Spleen (tissue), 11 donors: ENCODE results near the gene PACS2. TPM values are rescaled to one million over a fixed set of nuclear protein-coding genes. Genes with fewer than 3 reads are reported as not detected.

Experiments used
- DNase-seq: peaks from one replicate; pipeline ENCODE4 v3.0.0-alpha.2; 2020
- H3K27ac ChIP-seq, 8 donors: fragments of 200-600 bp; sonication (generic) in 7 of 8; 1 replicate in 4 of 8; 2 replicates in 4 of 8; pipeline versions ENCODE4 v1.5.0 to v1.8.0; 2016 to 2021; ENCODE audit warnings: inconsistent platforms in 4 of 8, mild to moderate bottlenecking in 4 of 8, moderate library complexity in 1 of 8
- H3K27me3 ChIP-seq, 7 donors: fragments of 200-600 bp; sonication (generic) in 6 of 7; replicated peaks in 1 of 7; 1 replicate in 4 of 7; 2 replicates in 3 of 7; pipeline versions ENCODE4 v1.5.0 to v1.8.0; 2016 to 2021; ENCODE audit warnings: inconsistent platforms in 3 of 7, mild to moderate bottlenecking in 1 of 7
- H3K36me3 ChIP-seq, 6 donors: fragments of 200-600 bp; sonication (generic) in 5 of 6; 1 replicate in 4 of 6; 2 replicates in 2 of 6; pipeline versions ENCODE4 v1.5.0 to v1.8.0; 2016 to 2021; ENCODE audit warnings: inconsistent platforms in 2 of 6
- H3K4me1 ChIP-seq, 6 donors: fragments of 200-600 bp; sonication (generic) in 5 of 6; 1 replicate in 3 of 6; 2 replicates in 3 of 6; pipeline versions ENCODE4 v1.5.0 to v1.8.0; 2016 to 2021; ENCODE audit warnings: inconsistent platforms in 3 of 6
- H3K4me3 ChIP-seq, 8 donors: fragments of 200-600 bp; sonication (generic) in 7 of 8; 1 replicate in 4 of 8; 2 replicates in 4 of 8; pipeline versions ENCODE4 v1.5.0 to v1.8.0; 2016 to 2021; ENCODE audit warnings: inconsistent platforms in 4 of 8, mild to moderate bottlenecking in 4 of 8, moderate library complexity in 2 of 8
- H3K9me3 ChIP-seq, 8 donors: fragments of 200-600 bp; sonication (generic) in 7 of 8; 1 replicate in 4 of 8; 2 replicates in 4 of 8; pipeline versions ENCODE4 v1.5.0 to v1.8.0; 2016 to 2021; ENCODE audit warnings: inconsistent platforms in 4 of 8
- POLR2A ChIP-seq, 3 donors: fragments of 450-650 bp; IDR thresholded peaks; one replicate each; pipeline ENCODE4 v1.5.1; 2017; ENCODE audit warnings: antibody characterized with exemption in 3 of 3, mild to moderate bottlenecking in 1 of 3
- POLR2AphosphoS5 ChIP-seq, 3 donors: sonication (generic); formaldehyde crosslinking; IDR thresholded peaks; one replicate each; pipeline ENCODE4 v1.5.1; 2017; ENCODE audit warnings: antibody characterized with exemption in 3 of 3
- WGBS, 5 donors: extraction: QIAGEN DNeasy Blood & Tissue Kit in 3 of 5; methylation state at CpG; one replicate each; pipeline versions ENCODE4 v1.1.5 to v1.1.7; 2013 to 2018; 5-methylcytosine and 5-hydroxymethylcytosine counted together
- intact Hi-C: fragments of 100-400 bp; cut with DNase I; formaldehyde crosslinking; loops from one replicate; pipeline ENCODE4 v1.15.0; 2023; ENCODE audit warnings: low total_unique reads
- polyA plus RNA-seq, 3 donors: library from polyadenylated mRNA; stranded (reverse); fragments of 200-250 nt; gene quantifications; one replicate each; pipeline ENCODE4 v1.2.1, GENCODE V29; 2013
- total RNA-seq, 7 donors: library from RNA; depleted of rRNA in 3 of 7; stranded (reverse); fragments of >200 nt in 3 of 7; fragmentation: NEBNext Ultra II Directional in 4 of 7; extraction: Animal tissue kit (Norgen Biotek cat#: 25700) in 4 of 7; gene quantifications; one replicate each; pipeline versions ENCODE4 v1.1.0 to v1.2.1, GENCODE V29; 2016 to 2021
- TF ChIP-seq, protein P1 (sequence below), 11 experiments: fragments of 200-600 bp in 7 of 11; fragments of 450-650 bp in 4 of 11; sonication (generic) in 4 of 11; IDR thresholded peaks in 8 of 11; conservative IDR thresholded peaks in 3 of 11; 1 replicate in 7 of 11; 2 replicates in 4 of 11; pipeline versions ENCODE4 v1.4.0 to v1.8.0; 2016 to 2021; ENCODE audit warnings: antibody characterized with exemption in 11 of 11, inconsistent platforms in 4 of 11, mild to moderate bottlenecking in 1 of 11
- donor health status: healthy with polysubstance abuse.
- donor health status: DM: no; HTN: no; CAD: no; lungs with moderate emphysema.
- donor health status: DM: no; HTN: no; CAD: no.
- donor health status: Bipolar disorder and iron deficiency.
- donor health status: healthy.
- donor health status: DM: no; HTN: no; CAD: no.
- donor health status: DM: yes; HTN: yes; CAD: no.

The PACS2 gene
- total and polyA plus RNA-seq, 10 donors: 32.2 to 148 (median 98.7) TPM

DNA sequence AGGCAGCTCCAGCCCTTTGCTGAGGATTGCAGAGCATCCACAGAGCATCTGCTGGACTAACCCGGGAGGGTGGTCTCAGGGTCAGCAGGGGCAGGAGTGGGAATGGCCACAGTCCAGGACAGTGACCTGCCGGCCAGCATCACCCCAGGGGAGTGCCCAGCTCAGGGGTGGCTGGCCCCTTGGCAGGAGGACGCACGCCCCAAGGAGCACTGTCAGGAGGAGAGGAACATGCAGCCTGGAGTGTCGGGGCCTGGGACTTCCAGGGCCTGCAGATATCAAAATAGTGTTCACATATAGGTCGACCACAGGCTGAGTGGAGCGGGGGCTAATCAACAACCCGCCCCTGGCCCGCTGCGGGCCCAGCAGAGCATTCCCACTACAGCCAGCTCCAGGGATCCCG lies 50.6 kb downstream of the PACS2 start:
- DNase-seq: no peak
- peaks cover 0 to 51% (median 30%) of the 10 kb centered on the region in 6 donors for H3K36me3 ChIP-seq
- 91 to 94% (median 92%) methylated on average over 4 to 11 of the region's 11 CpGs for WGBS, 5 donors

DNA sequence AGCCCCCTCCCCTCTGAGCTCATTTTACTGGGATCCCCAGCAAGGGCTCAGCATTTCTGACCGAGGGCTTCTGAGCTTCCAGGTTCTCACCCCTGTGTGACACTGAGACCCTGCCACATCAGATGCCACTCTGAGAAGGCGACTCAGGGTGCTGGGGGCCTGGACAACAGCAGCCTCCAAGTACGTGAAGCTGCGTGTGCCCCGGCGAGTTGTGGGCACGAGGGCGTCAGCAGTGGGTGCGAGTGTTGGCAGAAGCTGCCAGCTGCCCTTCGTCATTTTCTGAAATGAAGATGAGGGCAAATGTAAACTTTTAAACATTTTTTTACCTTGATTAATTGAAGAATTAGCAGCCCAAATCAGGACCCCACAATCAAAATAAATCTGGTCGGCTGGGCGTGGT lies 51.1 kb downstream of the PACS2 start:
- Histone ChIP-seq H3K4me3 (no peak overlapping the region), H3K9me3 (no peaks in the 10 kb centered on the region), H3K27me3 (no peaks in the 10 kb centered on the region), H3K4me1 (peaks cover 0 to 18% (median 10%) of the 10 kb centered on the region in 6 donors), H3K27ac (no peak overlapping the region), H3K36me3 (peaks cover 0 to 46% (median 29%) of the 10 kb centered on the region in 6 donors)
- TF ChIP-seq, protein P1, sequence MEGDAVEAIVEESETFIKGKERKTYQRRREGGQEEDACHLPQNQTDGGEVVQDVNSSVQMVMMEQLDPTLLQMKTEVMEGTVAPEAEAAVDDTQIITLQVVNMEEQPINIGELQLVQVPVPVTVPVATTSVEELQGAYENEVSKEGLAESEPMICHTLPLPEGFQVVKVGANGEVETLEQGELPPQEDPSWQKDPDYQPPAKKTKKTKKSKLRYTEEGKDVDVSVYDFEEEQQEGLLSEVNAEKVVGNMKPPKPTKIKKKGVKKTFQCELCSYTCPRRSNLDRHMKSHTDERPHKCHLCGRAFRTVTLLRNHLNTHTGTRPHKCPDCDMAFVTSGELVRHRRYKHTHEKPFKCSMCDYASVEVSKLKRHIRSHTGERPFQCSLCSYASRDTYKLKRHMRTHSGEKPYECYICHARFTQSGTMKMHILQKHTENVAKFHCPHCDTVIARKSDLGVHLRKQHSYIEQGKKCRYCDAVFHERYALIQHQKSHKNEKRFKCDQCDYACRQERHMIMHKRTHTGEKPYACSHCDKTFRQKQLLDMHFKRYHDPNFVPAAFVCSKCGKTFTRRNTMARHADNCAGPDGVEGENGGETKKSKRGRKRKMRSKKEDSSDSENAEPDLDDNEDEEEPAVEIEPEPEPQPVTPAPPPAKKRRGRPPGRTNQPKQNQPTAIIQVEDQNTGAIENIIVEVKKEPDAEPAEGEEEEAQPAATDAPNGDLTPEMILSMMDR (IDR thresholded peaks at IDR 0.05 in 8 of 11, conservative IDR thresholded peaks at IDR 0.05 in 3 of 11): no peak
- no peak for TF ChIP-seq POLR2AphosphoS5 (IDR thresholded peaks at IDR 0.05)
- intact Hi-C loops: no loop called here
- no peak for DNase-seq
- whole genome bisulfite sequencing, 5 donors: 95 to 98% (median 97%) methylated on average over 12 of the region's 12 CpGs

More for the DNA sequence above, 50.6 kb downstream of the PACS2 start:
- H3K4me1 ChIP-seq: peaks cover 0 to 15% (median 8%) of the 10 kb centered on the region in 6 donors
- H3K9me3 ChIP-seq: no peaks in the 10 kb centered on the region
- no peak overlapping the region for H3K4me3 ChIP-seq
- no peak for TF ChIP-seq POLR2AphosphoS5 (IDR thresholded peaks at IDR 0.05)
- TF ChIP-seq, protein P1 (IDR thresholded peaks at IDR 0.05 in 8 of 11, conservative IDR thresholded peaks at IDR 0.05 in 3 of 11): no peak
- TF ChIP-seq POLR2A (IDR thresholded peaks at IDR 0.05): no peak
- intact Hi-C loops: no loop called here
- no peaks in the 10 kb centered on the region for H3K27me3 ChIP-seq
- H3K27ac ChIP-seq: no peak overlapping the region

DNA sequence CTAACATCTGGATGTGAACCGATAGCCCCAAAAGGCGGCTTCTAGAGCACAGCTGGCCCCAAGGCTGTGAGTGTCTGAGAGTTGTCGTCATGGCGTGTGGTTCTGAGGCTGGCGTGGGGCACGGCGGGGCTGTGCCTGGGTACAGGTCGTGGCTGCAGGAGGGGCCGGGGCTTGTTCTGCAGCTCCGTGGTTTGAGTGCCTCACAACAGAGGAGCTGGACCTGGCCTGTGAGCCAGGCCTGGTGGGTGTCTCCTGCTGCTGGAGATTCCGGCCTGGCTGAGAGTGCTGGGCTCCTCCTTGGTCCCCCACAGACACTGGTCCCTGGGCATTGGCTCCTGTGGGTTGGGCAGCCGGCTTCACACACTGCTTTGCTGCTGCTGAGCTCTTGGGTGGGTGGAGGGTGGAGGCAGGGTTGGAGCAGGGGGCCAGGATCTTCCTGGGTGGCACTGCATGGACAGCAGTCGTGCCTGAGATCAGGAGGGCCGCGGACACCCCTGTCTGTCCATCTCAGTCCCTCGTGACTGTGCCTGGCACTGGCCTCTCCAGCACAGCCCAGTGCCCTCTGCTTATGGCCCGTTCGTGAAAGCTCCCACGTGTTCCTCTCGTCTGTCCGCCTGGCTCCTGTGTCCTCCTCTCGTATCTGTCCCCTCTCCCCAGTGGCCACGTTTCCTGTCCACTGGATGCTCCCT lies 52.0 kb downstream of the PACS2 start:
- TF ChIP-seq POLR2A (IDR thresholded peaks at IDR 0.05) (no peak), POLR2AphosphoS5 (IDR thresholded peaks at IDR 0.05) (no peak)
- TF ChIP-seq, protein P1 (IDR thresholded peaks at IDR 0.05 in 8 of 11, conservative IDR thresholded peaks at IDR 0.05 in 3 of 11): no peak
- WGBS, 5 donors: 91 to 96% (median 95%) methylated on average over 19 to 23 of the region's 23 CpGs
- no peak for DNase-seq

DNA sequence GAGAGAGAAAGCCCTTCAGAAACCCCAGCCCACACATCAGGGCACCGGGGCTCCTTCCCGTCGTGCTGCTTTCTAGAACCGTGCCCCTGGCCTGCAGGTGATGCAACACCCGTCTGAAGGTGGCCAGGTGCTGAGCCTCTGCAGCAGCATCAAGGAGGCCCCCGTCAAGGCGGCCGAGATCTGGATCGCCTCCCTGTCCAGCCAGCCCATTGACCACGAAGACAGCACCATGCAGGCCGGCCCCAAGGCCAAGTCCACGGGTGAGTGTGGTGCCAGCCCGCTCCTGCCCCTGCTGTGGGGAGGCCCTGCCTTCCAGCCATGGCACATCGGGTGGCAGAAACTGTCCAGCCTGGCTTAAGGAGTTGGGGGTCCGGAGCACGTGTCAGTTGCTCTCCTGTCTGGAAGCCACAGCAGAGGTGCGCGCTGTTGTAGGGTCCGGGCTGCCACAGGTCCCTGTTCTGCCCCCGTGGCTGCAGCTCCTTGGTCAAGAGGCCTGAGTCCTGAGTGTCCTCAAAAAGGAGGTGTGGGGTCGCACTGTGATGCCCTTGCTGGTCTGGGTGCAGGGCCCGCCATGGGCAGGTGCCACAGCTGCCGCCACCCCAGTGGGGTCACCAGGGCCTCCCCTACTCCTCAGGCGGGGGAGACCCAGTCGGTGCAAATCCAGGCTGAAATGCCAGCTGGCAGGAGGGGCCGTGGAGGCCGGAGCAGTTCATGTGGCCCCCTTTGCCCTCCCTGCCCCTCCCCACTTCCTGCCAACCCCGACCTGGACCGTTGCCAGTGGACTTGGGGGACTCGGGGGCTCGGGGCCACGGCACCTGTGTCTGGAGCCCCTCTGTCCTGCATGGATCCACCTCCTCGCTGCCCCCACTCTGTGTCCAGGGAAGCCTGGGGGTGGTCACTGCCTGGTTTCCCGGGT lies 52.8 kb downstream of the PACS2 start:
- Histone ChIP-seq H3K36me3 (peaks cover 0 to 47% (median 28%) of the 10 kb centered on the region in 6 donors), H3K27ac (no peak overlapping the region), H3K27me3 (no peaks in the 10 kb centered on the region), H3K9me3 (no peaks in the 10 kb centered on the region), H3K4me1 (peaks cover 0 to 23% (median 14%) of the 10 kb centered on the region in 6 donors), H3K4me3 (no peak overlapping the region)
- 86 to 94% (median 92%) methylated on average over 21 to 34 of the region's 34 CpGs for WGBS, 5 donors
- intact Hi-C loops: no loop called here
- no peak for DNase-seq
- TF ChIP-seq POLR2A (IDR thresholded peaks at IDR 0.05) (no peak), POLR2AphosphoS5 (IDR thresholded peaks at IDR 0.05) (no peak)
- TF ChIP-seq, protein P1 (IDR thresholded peaks at IDR 0.05 in 8 of 11, conservative IDR thresholded peaks at IDR 0.05 in 3 of 11): no peak

More for the DNA sequence above, 52.0 kb downstream of the PACS2 start:
- intact Hi-C loops: no loop called here
- Histone ChIP-seq H3K36me3 (peaks cover 0 to 43% (median 28%) of the 10 kb centered on the region in 6 donors), H3K27me3 (no peaks in the 10 kb centered on the region), H3K4me1 (peaks cover 0 to 23% (median 14%) of the 10 kb centered on the region in 6 donors), H3K27ac (no peak overlapping the region), H3K4me3 (no peak overlapping the region), H3K9me3 (no peaks in the 10 kb centered on the region)
